PC-3 (cell line): ENCODE data around the gene AGAP3. TPM values are rescaled to one million over a fixed set of nuclear protein-coding genes. Genes with fewer than 3 reads are reported as not detected.
A peak's percentile ranks its signal among the peaks of the same experiment; 100 is the strongest.

ENCODE experiments used
- ATAC-seq: fragments of 200-7000 bp; cut with Tn5 transposase; 2 replicates; pipeline ENCODE4 v1.9.1; 2020; ENCODE audit warnings: mild to moderate bottlenecking, moderate library complexity
- BruUV-seq: library from RNA; stranded (reverse); fragments of 400-500 nt; replicated peaks from 2 replicates; lab custom pipeline; 2021; lab: Mats Ljungman, UMichigan
- CTCF ChIA-PET: fragments of 300-600 bp; sonication (Branson Sonifier 250); formaldehyde crosslinking; loops from one replicate; lab custom pipeline; 2022; ENCODE audit warnings: antibody characterized with exemption; lab: Charles Lee
- POLR2A ChIA-PET: fragments of 300-600 bp; sonication (Branson Sonifier 250); formaldehyde crosslinking; loops from one replicate; lab custom pipeline; 2022; ENCODE audit warnings: antibody characterized with exemption; ENCODE audit not compliant: unreplicated experiment; lab: Charles Lee
- DNase-seq: peaks from one replicate; pipeline ENCODE4 v3.0.0-alpha.2; 2015
- H2AFZ ChIP-seq: fragments of 300-600 bp; sonication (generic); 2 replicates; pipeline ENCODE4 v1.6.0; 2016; ENCODE audit warnings: antibody characterized with exemption, low read length
- H3F3A ChIP-seq: fragments of 300-600 bp; sonication (generic); one replicate; pipeline ENCODE4 v1.6.0; 2017; ENCODE audit warnings: antibody characterized with exemption, low read length, control low read depth, mild to moderate bottlenecking; ENCODE audit not compliant: unreplicated experiment
- H3K27ac ChIP-seq: fragments of 300-600 bp; sonication (generic); 2 replicates; pipeline ENCODE4 v1.5.1; 2016; ENCODE audit warnings: mild to moderate bottlenecking, low read length
- H3K27me3 ChIP-seq: fragments of 300-600 bp; sonication (generic); 2 replicates; pipeline ENCODE4 v1.6.1; 2016; ENCODE audit warnings: low read length, mixed read lengths
- H3K36me3 ChIP-seq: fragments of 300-600 bp; sonication (generic); 2 replicates; pipeline ENCODE4 v1.6.1; 2016; ENCODE audit warnings: low read depth, mixed run types, low read length, mixed read lengths
- H3K4me1 ChIP-seq: fragments of 300-600 bp; sonication (generic); 2 replicates; pipeline ENCODE4 v1.5.1; 2016; ENCODE audit warnings: low read length; ENCODE audit not compliant: insufficient read depth
- H3K4me2 ChIP-seq: fragments of 300-600 bp; sonication (generic); 2 replicates; pipeline ENCODE4 v1.6.0; 2016; ENCODE audit warnings: low read length
- H3K4me3 ChIP-seq: fragments of 300-600 bp; sonication (generic); 2 replicates; pipeline ENCODE4 v1.5.1; 2016; ENCODE audit warnings: mild to moderate bottlenecking, low read length, mixed read lengths
- H3K79me2 ChIP-seq: fragments of 300-600 bp; sonication (generic); 2 replicates; pipeline ENCODE4 v1.6.1; 2017; ENCODE audit warnings: low read length, mixed read lengths
- H3K9ac ChIP-seq: fragments of 300-600 bp; sonication (generic); 2 replicates; pipeline ENCODE4 v1.6.0; 2016; ENCODE audit warnings: mild to moderate bottlenecking, low read length
- H3K9me2 ChIP-seq: fragments of 300-600 bp; sonication (generic); replicated peaks from 2 replicates; pipeline ENCODE4 v1.6.1; 2016; ENCODE audit warnings: mixed run types, low read length, mixed read lengths
- H3K9me3 ChIP-seq: fragments of 300-600 bp; sonication (generic); 2 replicates; pipeline ENCODE4 v1.6.1; 2016; ENCODE audit warnings: low read length, mixed read lengths
- H4K20me1 ChIP-seq: fragments of 300-600 bp; sonication (generic); 2 replicates; pipeline ENCODE4 v1.6.1; 2016; ENCODE audit warnings: low read length, mixed read lengths
- EZH2 ChIP-seq: fragments of 300-600 bp; sonication (generic); IDR thresholded peaks from one replicate; pipeline ENCODE4 v1.6.1; 2017; ENCODE audit warnings: antibody characterized with exemption, mild to moderate bottlenecking, low read length; ENCODE audit not compliant: unreplicated experiment
- EZH2phosphoT487 ChIP-seq: fragments of 300-600 bp; sonication (generic); IDR thresholded peaks from 2 replicates; pipeline ENCODE4 v1.6.1; 2018; ENCODE audit warnings: mild to moderate bottlenecking, antibody characterized with exemption, low read length, borderline replicate concordance
- intact Hi-C: fragments of 100-400 bp; cut with micrococcal nuclease; formaldehyde crosslinking; loops from 2 replicates; pipeline ENCODE4 v1.9.0; 2023
- total RNA-seq: library from RNA; depleted of rRNA; stranded (reverse); fragments of >200 nt; gene quantifications from 2 replicates; pipeline ENCODE4 v1.2.3, GENCODE V29; 2014
- TF ChIP-seq, protein P1 (sequence below): fragments of 300-600 bp; sonication (generic); conservative IDR thresholded peaks from 2 replicates; pipeline ENCODE4 v1.5.1; 2017; ENCODE audit warnings: antibody characterized with exemption, low read depth, mild to moderate bottlenecking, low read length

AGAP3 gene
- total RNA-seq, 1 experiment from 2014 or later: 53.5 TPM

- no peaks in the 10 kb centered on the region for H3K27me3 ChIP-seq
- ChIA-PET CTCF (no interaction called here), POLR2A (no interaction called here)
These were observed 42.3 kb upstream of the AGAP3 start for GRCh38 chr7:151043959-151044358.

GRCh38 chr7:151045262-151045661, 41.0 kb upstream of the AGAP3 start:
- TF ChIP-seq EZH2: no peak
- no peak for TF ChIP-seq EZH2phosphoT487
- TF ChIP-seq, protein P1, sequence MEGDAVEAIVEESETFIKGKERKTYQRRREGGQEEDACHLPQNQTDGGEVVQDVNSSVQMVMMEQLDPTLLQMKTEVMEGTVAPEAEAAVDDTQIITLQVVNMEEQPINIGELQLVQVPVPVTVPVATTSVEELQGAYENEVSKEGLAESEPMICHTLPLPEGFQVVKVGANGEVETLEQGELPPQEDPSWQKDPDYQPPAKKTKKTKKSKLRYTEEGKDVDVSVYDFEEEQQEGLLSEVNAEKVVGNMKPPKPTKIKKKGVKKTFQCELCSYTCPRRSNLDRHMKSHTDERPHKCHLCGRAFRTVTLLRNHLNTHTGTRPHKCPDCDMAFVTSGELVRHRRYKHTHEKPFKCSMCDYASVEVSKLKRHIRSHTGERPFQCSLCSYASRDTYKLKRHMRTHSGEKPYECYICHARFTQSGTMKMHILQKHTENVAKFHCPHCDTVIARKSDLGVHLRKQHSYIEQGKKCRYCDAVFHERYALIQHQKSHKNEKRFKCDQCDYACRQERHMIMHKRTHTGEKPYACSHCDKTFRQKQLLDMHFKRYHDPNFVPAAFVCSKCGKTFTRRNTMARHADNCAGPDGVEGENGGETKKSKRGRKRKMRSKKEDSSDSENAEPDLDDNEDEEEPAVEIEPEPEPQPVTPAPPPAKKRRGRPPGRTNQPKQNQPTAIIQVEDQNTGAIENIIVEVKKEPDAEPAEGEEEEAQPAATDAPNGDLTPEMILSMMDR: no peak
- no peak for DNase-seq
- intact Hi-C loops: no loop called here

More at GRCh38 chr7:151043959-151044358, 42.3 kb upstream of the AGAP3 start:
- no peaks in the 10 kb centered on the region for H3K36me3 ChIP-seq
- intact Hi-C loops: no loop called here
- no peaks in the 10 kb centered on the region for H3K79me2 ChIP-seq
- no peaks in the 10 kb centered on the region for H4K20me1 ChIP-seq
- H3K4me2 ChIP-seq: no peak overlapping the region
- H2AFZ ChIP-seq: no peak overlapping the region
- H3K4me3 ChIP-seq: no peak overlapping the region
- H3K27ac ChIP-seq: no peak overlapping the region
- peaks cover 22% of the 10 kb centered on the region for H3K4me1 ChIP-seq
- no peaks in the 10 kb centered on the region for H3F3A ChIP-seq
- BruUV-seq: no TSS peak
- no peak overlapping the region for H3K9ac ChIP-seq
- no peaks in the 10 kb centered on the region for H3K9me3 ChIP-seq
- ATAC-seq: no peak
- TF ChIP-seq, protein P1: no peak
- TF ChIP-seq EZH2 (no peak), EZH2phosphoT487 (no peak)
- DNase-seq: no peak
- no peaks in the 10 kb centered on the region for H3K9me2 ChIP-seq

GRCh38 chr7:151045967-151046366, 40.3 kb upstream of the AGAP3 start:
- H3K27ac ChIP-seq: no peak overlapping the region
- POLR2A ChIA-PET: no interaction called here
- no peak overlapping the region for H3K4me2 ChIP-seq
- no peaks in the 10 kb centered on the region for H3K27me3 ChIP-seq
- no peak overlapping the region for H3K9ac ChIP-seq
- no peaks in the 10 kb centered on the region for H3K9me2 ChIP-seq
- no peaks in the 10 kb centered on the region for H3K9me3 ChIP-seq
- peaks cover 12% of the 10 kb centered on the region for H3K4me1 ChIP-seq
- TSS peak; percentile 5 for BruUV-seq
- H3K4me3 ChIP-seq: no peak overlapping the region
- intact Hi-C loops: no loop called here
- H4K20me1 ChIP-seq: no peaks in the 10 kb centered on the region
- no peaks in the 10 kb centered on the region for H3K36me3 ChIP-seq
- no peak overlapping the region for H2AFZ ChIP-seq
- CTCF ChIA-PET: no interaction called here
- no peaks in the 10 kb centered on the region for H3K79me2 ChIP-seq
- ATAC-seq: no peak
- TF ChIP-seq, protein P1: no peak
- TF ChIP-seq EZH2phosphoT487 (no peak), EZH2 (no peak)
- no peaks in the 10 kb centered on the region for H3F3A ChIP-seq
- no peak for DNase-seq

More at GRCh38 chr7:151045262-151045661, 41.0 kb upstream of the AGAP3 start:
- Histone ChIP-seq H2AFZ (no peak overlapping the region), H3K27me3 (no peaks in the 10 kb centered on the region), H3K9me2 (no peaks in the 10 kb centered on the region), H3K4me1 (peaks cover 12% of the 10 kb centered on the region), H3K4me3 (no peak overlapping the region), H4K20me1 (no peaks in the 10 kb centered on the region), H3K4me2 (no peak overlapping the region), H3F3A (no peaks in the 10 kb centered on the region), H3K9ac (no peak overlapping the region), H3K36me3 (no peaks in the 10 kb centered on the region), H3K27ac (no peak overlapping the region), H3K9me3 (no peaks in the 10 kb centered on the region), H3K79me2 (no peaks in the 10 kb centered on the region)
- POLR2A ChIA-PET: no interaction called here
- BruUV-seq: no TSS peak
- CTCF ChIA-PET: no interaction called here
- no peak for ATAC-seq
